ENCODE measurements around the gene HHAT.

DNA sequence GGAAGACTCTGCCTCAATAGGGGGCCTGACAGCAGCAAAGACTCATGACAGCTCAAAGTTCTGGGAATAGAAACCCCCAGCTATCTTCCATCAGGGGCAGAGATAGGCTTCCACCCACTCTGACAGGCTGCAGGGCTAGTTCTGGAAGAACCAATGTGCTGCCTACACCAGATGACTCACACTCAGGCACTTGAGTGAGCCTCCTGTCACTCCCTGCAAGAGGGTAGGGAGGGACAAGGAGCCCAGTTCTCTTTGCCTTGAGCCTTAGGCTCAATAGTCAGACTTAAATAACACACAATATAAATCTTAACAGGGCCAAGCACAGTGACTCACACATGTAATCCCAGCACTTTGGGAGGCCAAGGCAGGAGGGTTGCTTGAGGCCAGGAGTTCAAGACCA is 386.4 kb downstream of the HHAT start:
- no peak for TF ChIP-seq POLR2A (IDR thresholded peaks at IDR 0.05)
- TF ChIP-seq, protein P1, sequence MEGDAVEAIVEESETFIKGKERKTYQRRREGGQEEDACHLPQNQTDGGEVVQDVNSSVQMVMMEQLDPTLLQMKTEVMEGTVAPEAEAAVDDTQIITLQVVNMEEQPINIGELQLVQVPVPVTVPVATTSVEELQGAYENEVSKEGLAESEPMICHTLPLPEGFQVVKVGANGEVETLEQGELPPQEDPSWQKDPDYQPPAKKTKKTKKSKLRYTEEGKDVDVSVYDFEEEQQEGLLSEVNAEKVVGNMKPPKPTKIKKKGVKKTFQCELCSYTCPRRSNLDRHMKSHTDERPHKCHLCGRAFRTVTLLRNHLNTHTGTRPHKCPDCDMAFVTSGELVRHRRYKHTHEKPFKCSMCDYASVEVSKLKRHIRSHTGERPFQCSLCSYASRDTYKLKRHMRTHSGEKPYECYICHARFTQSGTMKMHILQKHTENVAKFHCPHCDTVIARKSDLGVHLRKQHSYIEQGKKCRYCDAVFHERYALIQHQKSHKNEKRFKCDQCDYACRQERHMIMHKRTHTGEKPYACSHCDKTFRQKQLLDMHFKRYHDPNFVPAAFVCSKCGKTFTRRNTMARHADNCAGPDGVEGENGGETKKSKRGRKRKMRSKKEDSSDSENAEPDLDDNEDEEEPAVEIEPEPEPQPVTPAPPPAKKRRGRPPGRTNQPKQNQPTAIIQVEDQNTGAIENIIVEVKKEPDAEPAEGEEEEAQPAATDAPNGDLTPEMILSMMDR (IDR thresholded peaks at IDR 0.05): no peak

All from vagina (tissue), 2 donors.